ENCODE results near the gene PCSK1N.

The PCSK1N gene

DNA sequence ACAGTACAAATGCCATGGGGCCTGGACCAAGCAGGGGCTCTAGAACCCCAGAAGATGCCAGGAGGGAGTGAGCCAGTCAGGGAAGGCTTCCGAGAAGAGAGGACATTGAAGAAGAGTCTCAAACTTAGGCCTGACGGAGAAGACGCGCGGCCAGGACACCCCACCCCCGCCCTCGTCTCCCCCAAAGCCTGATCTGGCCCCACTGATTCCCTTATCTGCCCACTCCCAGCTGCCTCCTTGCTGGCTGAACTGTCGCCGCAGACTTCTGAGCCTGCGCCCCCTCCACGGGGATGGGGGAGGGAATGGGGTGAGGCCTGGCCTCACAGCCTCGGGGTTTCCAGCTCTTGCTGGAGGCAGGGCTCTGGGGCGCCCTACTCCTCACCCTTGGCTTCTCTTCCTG, 52.6 kb downstream of the PCSK1N start:
- no peak overlapping the region for H3K27ac ChIP-seq (replicated peaks)
- no peaks in the 10 kb centered on the region for H3K27me3 ChIP-seq (ENCODE audit: insufficient read depth, poor library complexity, severe bottlenecking)
- DNase-seq (ENCODE audit: low read depth in 1 of 2, low spot score in 1 of 2) = no peak
- no peak overlapping the region for H3K4me3 ChIP-seq (replicated peaks; ENCODE audit: insufficient read depth, low read length)
- TF ChIP-seq POLR2AphosphoS5 (IDR thresholded peaks at IDR 0.05; ENCODE audit: low read depth) (no peak), GABPA (IDR thresholded peaks at IDR 0.05; ENCODE audit: low read depth) (no peak), SPI1 (IDR thresholded peaks at IDR 0.05; ENCODE audit: borderline replicate concordance, low read depth) (no peak)
- TF ChIP-seq, protein P1, sequence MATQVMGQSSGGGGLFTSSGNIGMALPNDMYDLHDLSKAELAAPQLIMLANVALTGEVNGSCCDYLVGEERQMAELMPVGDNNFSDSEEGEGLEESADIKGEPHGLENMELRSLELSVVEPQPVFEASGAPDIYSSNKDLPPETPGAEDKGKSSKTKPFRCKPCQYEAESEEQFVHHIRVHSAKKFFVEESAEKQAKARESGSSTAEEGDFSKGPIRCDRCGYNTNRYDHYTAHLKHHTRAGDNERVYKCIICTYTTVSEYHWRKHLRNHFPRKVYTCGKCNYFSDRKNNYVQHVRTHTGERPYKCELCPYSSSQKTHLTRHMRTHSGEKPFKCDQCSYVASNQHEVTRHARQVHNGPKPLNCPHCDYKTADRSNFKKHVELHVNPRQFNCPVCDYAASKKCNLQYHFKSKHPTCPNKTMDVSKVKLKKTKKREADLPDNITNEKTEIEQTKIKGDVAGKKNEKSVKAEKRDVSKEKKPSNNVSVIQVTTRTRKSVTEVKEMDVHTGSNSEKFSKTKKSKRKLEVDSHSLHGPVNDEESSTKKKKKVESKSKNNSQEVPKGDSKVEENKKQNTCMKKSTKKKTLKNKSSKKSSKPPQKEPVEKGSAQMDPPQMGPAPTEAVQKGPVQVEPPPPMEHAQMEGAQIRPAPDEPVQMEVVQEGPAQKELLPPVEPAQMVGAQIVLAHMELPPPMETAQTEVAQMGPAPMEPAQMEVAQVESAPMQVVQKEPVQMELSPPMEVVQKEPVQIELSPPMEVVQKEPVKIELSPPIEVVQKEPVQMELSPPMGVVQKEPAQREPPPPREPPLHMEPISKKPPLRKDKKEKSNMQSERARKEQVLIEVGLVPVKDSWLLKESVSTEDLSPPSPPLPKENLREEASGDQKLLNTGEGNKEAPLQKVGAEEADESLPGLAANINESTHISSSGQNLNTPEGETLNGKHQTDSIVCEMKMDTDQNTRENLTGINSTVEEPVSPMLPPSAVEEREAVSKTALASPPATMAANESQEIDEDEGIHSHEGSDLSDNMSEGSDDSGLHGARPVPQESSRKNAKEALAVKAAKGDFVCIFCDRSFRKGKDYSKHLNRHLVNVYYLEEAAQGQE (IDR thresholded peaks at IDR 0.05; ENCODE audit: insufficient replicate concordance, low read depth) = no peak
- TF ChIP-seq, protein P2, sequence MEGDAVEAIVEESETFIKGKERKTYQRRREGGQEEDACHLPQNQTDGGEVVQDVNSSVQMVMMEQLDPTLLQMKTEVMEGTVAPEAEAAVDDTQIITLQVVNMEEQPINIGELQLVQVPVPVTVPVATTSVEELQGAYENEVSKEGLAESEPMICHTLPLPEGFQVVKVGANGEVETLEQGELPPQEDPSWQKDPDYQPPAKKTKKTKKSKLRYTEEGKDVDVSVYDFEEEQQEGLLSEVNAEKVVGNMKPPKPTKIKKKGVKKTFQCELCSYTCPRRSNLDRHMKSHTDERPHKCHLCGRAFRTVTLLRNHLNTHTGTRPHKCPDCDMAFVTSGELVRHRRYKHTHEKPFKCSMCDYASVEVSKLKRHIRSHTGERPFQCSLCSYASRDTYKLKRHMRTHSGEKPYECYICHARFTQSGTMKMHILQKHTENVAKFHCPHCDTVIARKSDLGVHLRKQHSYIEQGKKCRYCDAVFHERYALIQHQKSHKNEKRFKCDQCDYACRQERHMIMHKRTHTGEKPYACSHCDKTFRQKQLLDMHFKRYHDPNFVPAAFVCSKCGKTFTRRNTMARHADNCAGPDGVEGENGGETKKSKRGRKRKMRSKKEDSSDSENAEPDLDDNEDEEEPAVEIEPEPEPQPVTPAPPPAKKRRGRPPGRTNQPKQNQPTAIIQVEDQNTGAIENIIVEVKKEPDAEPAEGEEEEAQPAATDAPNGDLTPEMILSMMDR (IDR thresholded peaks at IDR 0.05; ENCODE audit: insufficient read depth, low read length) = no peak

DNA sequence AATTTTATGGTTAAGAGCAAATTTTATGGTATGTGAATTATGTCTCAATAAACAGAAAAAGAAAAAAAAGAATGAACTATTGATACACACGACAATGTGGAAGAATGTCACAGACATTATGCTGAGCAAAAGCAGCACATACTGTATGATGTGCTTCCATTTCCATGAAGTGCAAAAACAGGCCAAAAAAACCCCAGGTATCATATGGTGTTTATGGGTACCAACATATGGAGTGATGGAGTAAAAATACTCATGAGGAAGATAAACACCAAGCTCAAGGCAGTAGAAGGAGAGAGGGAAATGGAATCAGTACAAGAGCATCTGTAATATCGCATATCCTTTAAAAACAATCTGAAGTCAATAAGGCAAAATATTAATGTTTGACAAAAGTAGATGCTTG, 53.2 kb downstream of the PCSK1N start:
- Histone ChIP-seq H3K4me3 (replicated peaks; ENCODE audit: insufficient read depth, low read length) (no peak overlapping the region), H3K27me3 (ENCODE audit: insufficient read depth, poor library complexity, severe bottlenecking) (no peaks in the 10 kb centered on the region), H3K27ac (replicated peaks) (no peak overlapping the region)
- TF ChIP-seq, protein P2 (IDR thresholded peaks at IDR 0.05; ENCODE audit: insufficient read depth, low read length) = no peak
- TF ChIP-seq, protein P1 (IDR thresholded peaks at IDR 0.05; ENCODE audit: insufficient replicate concordance, low read depth) = no peak
- TF ChIP-seq SPI1 (IDR thresholded peaks at IDR 0.05; ENCODE audit: borderline replicate concordance, low read depth) = no peak
- TF ChIP-seq POLR2AphosphoS5 (IDR thresholded peaks at IDR 0.05; ENCODE audit: low read depth) = no peak
- TF ChIP-seq GABPA (IDR thresholded peaks at IDR 0.05; ENCODE audit: low read depth) = no peak
- DNase-seq (ENCODE audit: low read depth in 1 of 2, low spot score in 1 of 2) = no peak

DNA sequence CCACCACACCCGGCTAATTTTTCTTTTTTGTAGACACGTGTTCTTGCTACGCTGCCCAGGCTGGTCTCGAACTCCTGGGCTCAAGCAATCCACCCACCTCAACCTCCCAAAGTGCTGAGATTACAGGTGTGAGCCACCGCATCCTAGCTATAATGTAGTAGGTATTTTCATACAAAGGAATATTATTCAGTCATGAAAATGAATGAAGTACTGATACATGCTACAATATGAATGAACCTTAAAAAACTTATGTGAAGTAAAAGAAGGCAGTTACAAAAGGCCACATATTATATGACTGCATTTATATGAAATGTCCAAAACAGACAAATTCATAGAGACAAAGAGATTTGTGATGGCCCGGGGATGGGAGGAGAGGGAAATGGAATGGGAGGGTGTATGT, 53.7 kb downstream of the PCSK1N start:
- no peak overlapping the region for H3K27ac ChIP-seq (replicated peaks)
- TF ChIP-seq, protein P2 (IDR thresholded peaks at IDR 0.05; ENCODE audit: insufficient read depth, low read length) = no peak
- TF ChIP-seq SPI1 (IDR thresholded peaks at IDR 0.05; ENCODE audit: borderline replicate concordance, low read depth) = no peak
- TF ChIP-seq POLR2AphosphoS5 (IDR thresholded peaks at IDR 0.05; ENCODE audit: low read depth) = no peak
- TF ChIP-seq, protein P1 (IDR thresholded peaks at IDR 0.05; ENCODE audit: insufficient replicate concordance, low read depth) = no peak
- no peak for TF ChIP-seq GABPA (IDR thresholded peaks at IDR 0.05; ENCODE audit: low read depth)
- DNase-seq (ENCODE audit: low read depth in 1 of 2, low spot score in 1 of 2) = no peak
- no peaks in the 10 kb centered on the region for H3K27me3 ChIP-seq (ENCODE audit: insufficient read depth, poor library complexity, severe bottlenecking)
- no peak overlapping the region for H3K4me3 ChIP-seq (replicated peaks; ENCODE audit: insufficient read depth, low read length)

Measured in HL-60 (cell line).